Endometrial microvascular endothelial cells (primary cell): ENCODE measurements around the gene ZBTB25. TPM values are rescaled to one million over a fixed set of nuclear protein-coding genes. Genes with fewer than 3 reads are reported as not detected.

Experiments used
- in situ Hi-C: cut with HindIII; loops from 2 replicates; pipeline ENCODE4 v1.10.0; 2017; ENCODE audit warnings: low sequenced_read_pairs, low pct_unique_long_range_greater_than_20kb; ENCODE audit errors: inconsistent ontology term
- total RNA-seq: library from RNA; depleted of rRNA; stranded (reverse); fragments of >200 nt; gene quantifications from one replicate; pipeline ENCODE4 v1.2.3, GENCODE V29; 2015; ENCODE audit errors: inconsistent ontology term

ZBTB25 gene, protein sequence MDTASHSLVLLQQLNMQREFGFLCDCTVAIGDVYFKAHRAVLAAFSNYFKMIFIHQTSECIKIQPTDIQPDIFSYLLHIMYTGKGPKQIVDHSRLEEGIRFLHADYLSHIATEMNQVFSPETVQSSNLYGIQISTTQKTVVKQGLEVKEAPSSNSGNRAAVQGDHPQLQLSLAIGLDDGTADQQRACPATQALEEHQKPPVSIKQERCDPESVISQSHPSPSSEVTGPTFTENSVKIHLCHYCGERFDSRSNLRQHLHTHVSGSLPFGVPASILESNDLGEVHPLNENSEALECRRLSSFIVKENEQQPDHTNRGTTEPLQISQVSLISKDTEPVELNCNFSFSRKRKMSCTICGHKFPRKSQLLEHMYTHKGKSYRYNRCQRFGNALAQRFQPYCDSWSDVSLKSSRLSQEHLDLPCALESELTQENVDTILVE
- 2.2 TPM for total RNA-seq

DNA sequence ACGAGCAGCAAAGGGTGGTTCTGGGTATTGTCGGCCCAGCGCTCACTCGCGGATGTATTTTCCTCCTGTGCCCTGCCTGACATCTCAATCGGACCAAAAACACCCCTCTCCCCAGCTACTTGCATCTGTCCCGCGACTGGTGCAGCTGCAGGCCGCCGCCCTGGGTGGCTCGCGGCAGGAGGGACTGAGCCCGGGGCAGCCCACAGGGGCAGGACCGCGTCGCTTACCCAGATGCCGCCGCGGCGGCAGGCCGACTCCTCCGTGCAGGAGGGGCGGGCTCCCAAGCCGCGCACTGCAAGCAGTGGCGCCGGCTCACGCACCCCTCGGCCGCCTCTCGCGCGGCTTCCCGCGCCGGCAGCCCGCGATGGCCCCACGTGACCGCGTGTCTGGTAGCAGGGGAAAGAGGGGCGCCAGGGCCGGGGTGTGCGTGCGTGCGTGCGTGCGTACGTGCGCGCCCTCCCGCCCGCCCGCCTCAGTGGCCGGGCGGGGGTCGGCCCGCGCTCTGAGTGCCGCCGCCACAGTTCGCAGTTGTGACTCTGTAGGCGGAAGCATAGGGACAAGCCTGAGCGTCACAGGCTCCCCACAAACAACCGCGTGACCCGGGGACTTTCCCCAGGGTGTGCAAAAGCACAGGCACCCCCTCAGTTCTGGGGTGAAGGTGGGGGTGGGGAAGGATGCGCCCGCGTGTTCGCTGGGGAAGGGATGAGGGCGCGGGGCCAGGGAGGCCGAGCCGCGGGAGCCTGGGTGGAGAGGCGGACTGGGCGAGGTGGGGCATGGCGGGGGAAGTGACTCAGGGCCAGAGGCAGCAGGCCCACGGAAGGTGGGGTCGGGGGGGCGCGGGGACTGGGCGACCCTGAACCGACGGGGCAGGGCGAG is at the start of gene ZBTB25:
TSS of gene ZBTB25 (minus strand) at position 405 of the 876 bp plus-strand sequence. CDS start 13,305 bp downstream, outside the sequence.
- in situ Hi-C loops: no loop called here

DNA sequence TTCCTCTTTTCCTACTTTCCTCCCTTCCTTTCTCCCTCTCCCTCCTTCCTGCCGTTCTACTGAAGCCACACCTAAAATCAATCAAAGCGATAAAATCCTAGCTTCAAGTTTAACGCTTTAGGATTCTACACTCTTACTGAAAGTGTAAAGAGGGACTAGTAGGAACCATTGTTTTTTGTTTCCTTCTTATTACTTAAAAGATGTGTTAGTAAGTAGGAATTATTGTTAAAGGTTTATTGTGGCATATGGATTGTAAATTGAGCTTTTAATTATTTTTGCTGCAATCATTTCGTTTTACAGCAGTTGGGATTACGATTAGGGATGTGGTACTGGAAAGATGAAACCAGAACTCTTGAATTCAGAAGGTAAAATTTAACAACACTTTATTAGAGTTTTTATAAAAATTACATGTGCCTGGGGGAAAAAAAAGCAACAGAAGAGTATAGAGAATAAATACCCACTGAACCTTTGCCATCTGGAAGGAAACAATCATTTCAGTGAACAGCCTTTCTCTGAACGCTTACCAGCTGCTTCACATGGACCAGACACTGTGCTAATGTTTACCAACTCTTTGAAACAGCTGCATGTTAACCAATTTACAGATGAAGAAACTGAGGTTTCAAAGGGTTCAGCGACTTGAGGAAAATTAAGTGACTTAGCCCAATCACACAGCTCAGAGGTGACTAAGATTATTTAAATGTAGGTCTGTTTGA is 47.1 kb upstream of the ZBTB25 start:
- in situ Hi-C loops: no loop called here

GRCh38 chr14:64549791-64550620 is 46.4 kb upstream of the ZBTB25 start, which contains the start of gene PPP1R36:
PPP1R36 (plus strand) TSS chr14:64549961; CDS start chr14:64549998, 37 bp downstream.
- in situ Hi-C loops: no loop called here

- in situ Hi-C loops: no loop called here
Measured at GRCh38 chr14:64549016-64549415, 45.4 kb upstream of the ZBTB25 start.

DNA sequence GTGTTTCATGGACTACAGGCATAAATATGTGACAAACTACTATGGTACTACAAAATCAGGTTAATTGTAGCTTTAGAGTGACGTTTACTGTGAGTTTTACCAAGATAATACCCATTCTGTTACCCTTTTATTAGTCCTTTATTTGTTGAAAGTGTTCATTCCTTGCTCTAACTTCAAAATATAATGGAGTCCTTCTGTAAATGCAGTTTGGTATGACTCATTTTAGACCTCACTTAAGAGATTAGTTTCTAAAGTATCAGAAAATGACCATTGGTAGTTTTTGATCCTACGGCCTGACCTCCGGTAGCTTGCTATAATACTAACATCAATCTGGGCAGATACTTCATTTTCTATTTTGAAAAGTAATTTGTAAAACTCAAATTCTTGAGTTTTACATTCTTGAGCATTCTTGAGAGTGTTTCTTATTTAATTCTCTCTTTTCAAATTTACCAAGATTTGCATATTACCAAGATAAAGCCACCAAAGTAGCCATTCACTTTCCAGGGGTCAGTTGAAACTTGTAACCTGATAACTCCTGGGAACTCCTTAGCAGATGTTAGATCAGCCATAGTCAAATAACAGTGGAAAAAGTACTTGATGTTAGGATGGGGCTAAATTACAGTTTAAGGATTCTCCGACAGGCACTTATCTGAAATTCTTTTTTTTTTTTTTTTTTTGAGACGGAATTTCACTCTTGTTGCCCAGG is 41.1 kb upstream of the ZBTB25 start:
- in situ Hi-C loops: no loop called here

GRCh38 chr14:64542836-64543201 is 39.2 kb upstream of the ZBTB25 start:
- in situ Hi-C loops: no loop called here

- in situ Hi-C loops: no loop called here
Measured at GRCh38 chr14:64541972-64542835, 38.6 kb upstream of the ZBTB25 start.

DNA sequence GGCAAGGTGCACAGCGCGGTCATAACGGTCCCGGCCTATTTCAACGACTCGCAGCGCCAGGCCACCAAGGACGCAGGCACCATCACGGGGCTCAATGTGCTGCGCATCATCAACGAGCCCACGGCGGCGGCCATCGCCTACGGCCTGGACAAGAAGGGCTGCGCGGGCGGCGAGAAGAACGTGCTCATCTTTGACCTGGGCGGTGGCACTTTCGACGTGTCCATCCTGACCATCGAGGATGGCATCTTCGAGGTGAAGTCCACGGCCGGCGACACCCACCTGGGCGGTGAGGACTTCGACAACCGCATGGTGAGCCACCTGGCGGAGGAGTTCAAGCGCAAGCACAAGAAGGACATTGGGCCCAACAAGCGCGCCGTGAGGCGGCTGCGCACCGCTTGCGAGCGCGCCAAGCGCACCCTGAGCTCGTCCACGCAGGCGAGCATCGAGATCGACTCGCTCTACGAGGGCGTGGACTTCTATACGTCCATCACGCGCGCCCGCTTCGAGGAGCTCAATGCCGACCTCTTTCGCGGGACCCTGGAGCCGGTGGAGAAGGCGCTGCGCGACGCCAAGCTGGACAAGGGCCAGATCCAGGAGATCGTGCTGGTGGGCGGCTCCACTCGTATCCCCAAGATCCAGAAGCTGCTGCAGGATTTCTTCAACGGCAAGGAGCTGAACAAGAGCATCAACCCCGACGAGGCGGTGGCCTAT is 37.8 kb upstream of the ZBTB25 start:
- in situ Hi-C loops: no loop called here

DNA sequence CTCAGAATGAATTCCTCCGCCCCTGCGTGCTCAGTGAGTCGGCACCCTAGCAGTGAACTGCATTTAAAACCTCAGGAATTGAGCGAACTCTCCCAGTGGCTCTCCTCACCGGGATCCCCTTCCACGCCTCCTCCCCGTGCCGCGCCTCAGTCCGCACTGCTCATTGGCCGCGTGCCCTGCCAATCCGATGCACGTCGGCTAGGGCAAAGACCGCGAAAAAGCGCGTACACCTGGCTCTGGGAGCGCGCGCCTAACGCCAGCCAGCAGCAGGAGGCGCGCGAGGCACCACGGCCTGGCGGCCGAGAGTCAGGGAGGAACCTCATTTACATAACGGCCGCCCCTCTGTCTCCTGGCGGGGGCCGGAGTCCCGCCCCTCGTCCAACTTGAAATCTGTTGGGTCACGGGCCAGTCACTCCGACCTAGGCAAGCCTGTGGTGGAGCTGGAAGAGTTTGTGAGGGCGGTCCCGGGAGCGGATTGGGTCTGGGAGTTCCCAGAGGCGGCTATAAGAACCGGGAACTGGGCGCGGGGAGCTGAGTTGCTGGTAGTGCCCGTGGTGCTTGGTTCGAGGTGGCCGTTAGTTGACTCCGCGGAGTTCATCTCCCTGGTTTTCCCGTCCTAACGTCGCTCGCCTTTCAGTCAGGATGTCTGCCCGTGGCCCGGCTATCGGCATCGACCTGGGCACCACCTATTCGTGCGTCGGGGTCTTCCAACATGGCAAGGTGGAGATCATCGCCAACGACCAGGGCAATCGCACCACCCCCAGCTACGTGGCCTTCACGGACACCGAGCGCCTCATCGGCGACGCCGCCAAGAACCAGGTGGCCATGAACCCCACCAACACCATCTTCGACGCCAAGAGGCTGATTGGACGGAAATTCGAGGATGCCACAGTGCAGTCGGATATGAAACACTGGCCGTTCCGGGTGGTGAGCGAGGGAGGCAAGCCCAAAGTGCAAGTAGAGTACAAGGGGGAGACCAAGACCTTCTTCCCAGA is 36.9 kb upstream of the ZBTB25 start, which contains the start of gene HSPA2:
TSS of gene HSPA2 (plus strand) at position 534 of the 995 bp plus-strand sequence. CDS start at position 643, 109 bp downstream.
- in situ Hi-C loops: no loop called here

- in situ Hi-C loops: no loop called here
Measured at GRCh38 chr14:64536488-64537245, 33.0 kb upstream of the ZBTB25 start.

DNA sequence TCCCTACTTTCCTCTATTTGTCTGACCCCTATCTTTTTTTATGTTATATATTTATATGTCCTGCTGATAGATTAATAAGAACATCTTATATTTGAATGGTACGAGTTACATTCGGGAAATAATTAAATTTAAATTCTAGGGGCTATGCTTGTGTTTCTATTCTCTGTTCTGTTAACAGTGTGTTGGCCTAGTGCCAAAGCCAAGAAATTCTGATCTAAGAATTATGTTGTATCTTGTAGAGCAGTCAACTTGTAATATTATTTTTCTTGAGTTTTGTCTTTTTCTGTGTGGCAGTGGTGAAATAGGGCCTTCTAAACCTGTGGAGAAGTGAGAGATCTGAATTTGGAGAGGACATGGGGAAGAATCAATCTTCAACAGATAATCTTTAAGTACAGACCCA is 27.9 kb upstream of the ZBTB25 start:
- in situ Hi-C loops: no loop called here

- in situ Hi-C loops: no loop called here
Measured at GRCh38 chr14:64525354-64525753, 21.7 kb upstream of the ZBTB25 start.

DNA sequence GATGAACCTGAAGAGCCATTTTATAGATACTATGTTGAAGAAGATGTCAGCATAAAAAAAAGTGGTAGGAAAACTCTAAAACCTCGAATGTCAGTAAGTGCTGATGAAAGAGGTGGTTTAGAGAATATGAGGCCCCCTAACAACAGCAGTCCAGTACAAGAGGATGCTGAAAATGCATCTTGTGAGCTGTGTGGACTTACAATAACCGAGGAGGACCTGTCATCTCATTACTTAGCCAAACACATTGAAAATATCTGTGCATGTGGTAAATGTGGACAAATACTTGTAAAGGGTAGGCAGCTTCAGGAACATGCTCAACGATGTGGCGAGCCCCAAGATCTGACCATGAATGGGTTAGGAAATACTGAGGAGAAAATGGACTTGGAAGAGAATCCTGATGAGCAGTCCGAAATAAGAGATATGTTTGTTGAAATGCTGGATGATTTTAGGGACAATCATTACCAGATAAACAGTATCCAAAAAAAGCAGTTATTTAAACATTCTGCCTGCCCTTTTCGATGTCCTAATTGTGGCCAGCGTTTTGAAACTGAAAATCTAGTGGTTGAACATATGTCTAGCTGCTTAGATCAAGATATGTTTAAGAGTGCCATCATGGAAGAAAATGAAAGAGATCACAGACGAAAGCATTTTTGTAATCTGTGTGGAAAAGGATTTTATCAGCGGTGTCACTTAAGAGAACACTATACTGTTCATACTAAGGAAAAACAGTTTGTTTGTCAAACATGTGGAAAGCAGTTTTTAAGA is 19.1 kb upstream of the ZBTB25 start:
- in situ Hi-C loops: no loop called here

GRCh38 chr14:64520699-64521098 is 17.1 kb upstream of the ZBTB25 start:
- in situ Hi-C loops: no loop called here
